Measurements from ENCODE around the gene HLA-DPA1.
"Not testable (repeated sequence)": the region's sequence is repeated elsewhere in the genome, so short reads cannot be mapped to it uniquely, and the experiment has no call there.

The HLA-DPA1 gene

DNA sequence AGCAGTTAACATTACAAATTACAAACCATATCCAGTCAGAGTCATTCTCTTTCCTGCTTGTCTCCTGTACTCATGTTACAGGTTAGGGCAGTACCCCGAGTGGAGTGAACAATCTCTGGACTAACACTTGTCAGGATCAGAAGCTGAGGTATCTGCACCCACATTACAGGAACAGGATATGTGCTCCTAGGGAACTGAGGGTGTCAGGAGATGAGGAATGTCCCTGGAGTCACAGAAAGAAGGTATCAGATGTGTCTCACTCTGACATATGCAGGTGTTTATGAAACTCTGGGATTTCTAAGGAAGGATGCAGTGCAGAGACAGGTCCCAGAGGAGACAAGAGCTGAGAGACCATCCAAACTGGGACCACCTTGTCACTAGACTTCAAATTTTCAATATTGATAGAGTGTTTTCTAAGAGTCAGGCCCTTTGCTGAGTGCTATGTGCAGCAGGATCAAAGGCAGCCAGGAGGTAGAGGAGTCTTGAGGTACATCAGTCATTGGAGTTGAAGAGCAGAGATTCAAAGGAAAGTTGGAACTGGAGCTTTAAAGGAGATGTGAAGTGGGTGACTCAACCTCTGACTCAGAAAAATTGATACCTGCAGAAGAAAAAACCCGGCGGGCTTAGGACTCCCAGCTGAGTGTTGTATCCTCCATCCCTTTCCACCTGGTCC, 14.9 kb upstream of the HLA-DPA1 start:
- no peak for DNase-seq

DNA sequence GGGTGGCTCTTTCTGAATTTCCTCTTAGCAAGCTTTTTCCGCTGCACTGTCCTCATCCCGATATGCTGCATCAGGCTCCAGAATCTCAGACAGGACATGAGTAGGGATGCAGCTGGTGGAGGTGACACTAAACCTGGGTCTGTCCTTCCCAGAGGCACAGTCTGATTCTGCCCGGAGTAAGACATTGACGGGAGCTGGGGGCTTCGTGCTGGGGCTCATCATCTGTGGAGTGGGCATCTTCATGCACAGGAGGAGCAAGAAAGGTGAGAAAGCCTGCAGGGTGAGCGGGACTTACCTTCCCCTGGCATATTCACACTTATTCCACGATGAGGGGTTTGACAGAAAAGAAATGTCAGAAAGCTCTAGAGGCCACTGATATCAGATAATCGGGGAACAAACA, 12.2 kb upstream of the HLA-DPA1 start:
- no peak for DNase-seq

DNA sequence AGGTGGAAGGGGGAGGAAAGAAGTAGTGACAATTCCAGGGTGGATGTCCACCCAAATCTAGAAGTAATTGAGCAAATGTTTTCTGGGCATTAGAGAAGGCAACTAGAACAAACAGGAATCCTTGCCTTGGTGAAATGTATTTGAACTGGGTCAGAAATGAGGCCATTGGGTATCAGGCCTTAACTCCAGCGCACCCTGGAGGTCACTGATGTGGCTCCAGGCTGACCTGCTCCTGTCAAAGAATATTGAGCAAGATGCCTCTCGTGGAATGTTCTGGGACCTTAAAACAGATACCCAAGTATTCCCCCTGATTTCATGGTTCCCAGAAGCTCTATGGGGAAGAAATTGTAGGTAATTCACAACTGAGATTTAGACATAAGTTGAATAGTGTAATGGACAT, 9.3 kb upstream of the HLA-DPA1 start:
- DNase-seq: peak; percentile 83

DNA sequence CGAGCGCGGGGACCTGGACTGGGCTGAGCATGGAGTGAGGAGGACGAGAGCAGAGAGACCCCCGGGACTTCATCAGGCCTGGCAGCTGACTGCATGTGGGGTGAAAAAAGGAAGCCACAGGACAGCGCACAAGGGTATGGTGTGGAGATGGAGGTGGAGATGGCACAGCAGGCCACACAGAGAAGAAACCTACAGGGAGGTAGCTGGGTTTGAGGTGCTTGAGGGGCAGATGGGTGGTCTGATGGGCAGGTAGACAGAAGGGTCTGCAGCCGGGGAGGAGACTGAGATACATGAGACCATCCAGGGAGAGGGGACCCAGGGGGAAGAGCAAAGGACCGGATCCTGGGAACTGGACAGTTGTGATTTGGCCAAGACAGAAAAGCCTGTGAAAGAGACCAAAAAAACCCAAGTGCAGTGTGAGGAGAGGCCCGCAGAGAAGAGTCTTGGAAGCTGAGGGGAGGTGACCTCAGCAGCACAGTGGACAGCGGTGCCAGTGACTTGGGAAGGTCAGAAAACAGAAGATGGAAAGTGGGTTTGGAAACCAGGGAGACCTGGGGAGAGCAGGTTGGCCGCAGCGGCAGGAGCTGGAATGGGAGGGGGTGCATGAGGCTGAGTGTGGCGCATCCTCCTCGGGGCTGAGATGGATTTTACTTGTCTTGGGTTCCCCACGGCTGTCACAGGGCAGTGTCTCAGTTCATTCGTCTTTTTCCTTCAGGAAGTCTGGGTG, 7.8 kb upstream of the HLA-DPA1 start:
- DNase-seq: peak; percentile 14

DNA sequence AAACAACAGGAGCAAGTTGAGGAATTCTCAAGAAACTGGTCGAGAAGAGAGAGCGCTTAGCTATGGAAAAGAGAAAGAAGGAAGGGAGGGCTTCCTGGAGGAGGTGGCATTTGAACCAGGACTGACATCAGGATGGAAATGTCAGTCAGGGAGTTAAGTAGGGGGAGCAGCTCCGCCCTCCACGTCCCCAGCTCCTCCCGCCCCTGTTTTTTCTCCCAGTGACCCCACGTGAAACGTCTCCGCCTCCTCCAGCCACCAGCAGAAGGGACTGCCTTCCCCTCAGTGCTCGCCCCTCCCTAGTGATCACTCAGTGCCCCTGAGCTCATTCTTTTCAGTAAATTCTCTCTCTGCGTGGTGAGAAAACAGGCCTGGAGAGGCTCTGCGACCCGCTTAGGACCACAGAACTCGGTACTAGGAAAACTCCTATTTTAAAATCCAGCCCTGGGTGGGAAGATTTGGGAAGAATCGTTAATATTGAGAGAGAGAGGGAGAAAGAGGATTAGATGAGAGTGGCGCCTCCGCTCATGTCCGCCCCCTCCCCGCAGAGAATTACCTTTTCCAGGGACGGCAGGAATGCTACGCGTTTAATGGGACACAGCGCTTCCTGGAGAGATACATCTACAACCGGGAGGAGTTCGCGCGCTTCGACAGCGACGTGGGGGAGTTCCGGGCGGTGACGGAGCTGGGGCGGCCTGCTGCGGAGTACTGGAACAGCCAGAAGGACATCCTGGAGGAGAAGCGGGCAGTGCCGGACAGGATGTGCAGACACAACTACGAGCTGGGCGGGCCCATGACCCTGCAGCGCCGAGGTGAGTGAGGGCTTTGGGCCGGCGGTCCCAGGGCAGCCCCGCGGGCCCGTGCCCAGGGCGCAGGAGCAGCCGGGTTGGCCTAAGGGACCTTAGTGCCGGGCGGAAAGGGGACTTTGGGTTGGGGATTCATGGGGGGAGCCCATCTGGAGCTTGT, 7.0 kb upstream of the HLA-DPA1 start:
- peak; percentile 52 for DNase-seq

DNA sequence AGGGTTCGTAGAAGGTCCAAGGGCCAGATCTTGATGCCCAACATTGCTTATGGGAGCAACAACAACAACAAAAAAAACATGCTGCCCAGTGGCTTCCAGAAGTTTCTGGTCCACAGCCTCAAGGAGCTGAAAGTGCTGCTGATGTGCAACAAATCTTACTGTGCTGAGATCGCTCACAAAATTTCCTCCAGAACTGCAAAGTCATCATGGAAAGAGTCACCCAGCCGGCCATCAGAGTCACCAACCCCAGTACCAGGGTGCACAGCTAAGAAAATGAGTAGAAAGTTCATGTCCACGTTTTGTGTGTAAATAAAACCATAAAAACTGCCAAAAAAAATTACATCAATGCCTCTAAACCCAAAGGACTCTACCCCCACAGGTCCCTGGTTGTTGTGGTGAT, 6.1 kb upstream of the HLA-DPA1 start:
- no peak for DNase-seq

DNA sequence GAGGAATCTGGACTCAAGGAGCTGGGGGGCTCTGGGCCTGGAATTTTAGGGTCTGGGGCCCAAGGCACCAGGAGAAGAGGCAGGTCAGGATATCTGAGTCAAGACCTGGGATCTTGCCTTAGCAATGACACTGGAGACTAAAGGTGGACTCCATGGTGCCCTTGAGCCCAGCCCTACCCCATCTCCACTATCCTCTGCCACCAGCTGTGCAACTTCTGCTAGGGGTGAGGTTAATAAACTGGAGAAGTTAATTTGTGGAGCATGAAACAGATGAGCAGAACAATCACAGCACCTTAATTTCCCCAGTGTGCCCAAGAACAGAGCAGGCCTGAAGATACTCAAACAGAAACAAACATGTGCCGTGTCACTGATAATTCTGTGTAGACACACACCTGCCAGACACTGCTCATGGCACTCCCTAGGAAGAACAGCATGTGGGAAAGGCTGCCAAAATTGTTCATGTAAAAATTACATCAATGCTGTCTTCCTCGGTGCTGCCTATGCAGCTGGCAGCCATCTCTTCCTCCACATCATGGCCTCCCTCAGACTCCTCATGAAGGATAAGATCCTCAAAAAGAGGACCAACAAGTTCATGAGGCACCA, 5.6 kb upstream of the HLA-DPA1 start:
- no peak for DNase-seq

DNA sequence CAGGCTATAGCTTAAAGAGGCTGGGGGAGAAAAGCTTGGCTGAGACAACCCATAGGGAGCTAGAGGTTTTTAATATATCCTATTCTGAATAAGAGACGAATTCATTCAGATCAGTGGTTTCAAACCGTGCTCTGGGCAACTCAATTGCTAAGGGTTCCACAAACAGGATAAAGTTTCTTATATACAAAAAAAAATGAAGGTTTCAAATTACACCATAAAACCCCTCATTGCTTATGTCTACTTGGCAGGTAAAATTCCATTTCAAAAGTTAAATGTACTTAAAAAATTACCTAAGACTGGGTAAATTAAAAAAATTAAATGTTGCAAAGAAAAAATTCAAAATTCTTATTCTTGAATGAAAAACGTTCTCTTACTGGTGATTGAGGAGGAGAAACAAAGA, 5.0 kb upstream of the HLA-DPA1 start:
- no peak for DNase-seq

DNA sequence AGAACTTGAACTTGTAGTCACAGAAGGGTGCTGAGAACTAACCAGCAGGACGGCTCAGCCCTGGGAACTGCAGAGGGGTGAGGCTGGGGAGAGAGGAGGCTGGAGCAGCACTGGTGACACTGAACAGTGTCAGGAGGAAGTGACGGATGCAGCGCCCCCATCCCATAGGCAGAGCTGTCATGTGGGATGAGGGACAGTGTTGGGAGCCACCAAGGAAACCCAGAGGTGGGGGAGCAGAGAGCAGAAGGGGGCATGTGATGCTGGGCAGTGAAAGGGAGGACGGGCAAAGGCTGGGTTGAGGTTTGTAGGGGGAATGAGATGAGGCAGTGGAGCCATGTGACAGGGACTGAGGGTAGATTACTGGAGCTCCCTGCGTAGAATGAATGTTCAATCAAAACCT, 4.5 kb upstream of the HLA-DPA1 start:
- DNase-seq: no peak

DNA sequence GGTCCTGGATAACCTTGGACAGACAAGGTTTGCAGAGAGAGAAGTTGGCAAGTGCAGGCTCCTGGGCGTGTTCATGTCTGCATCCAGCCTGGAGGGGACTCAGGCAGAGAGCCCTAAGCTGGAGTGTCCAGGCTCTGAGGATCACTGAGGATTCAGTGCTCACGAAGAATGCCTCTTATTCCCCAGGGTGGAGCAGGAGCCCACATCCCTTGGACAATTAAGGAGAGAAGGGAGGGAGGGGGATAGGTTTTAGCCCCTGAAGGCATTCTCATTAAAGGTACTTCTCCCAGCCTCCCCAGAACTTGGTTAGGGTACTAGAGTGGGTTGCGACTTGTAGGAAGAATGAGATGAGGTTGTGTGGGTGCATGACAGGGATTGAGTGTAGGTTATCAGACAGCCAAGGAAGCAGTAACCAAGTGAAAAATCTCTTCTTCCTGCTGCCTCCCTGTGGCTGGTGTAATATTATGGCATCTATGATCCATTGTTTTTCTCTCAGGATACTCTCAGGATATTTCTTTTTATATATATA, 3.0 kb upstream of the HLA-DPA1 start:
- no peak for DNase-seq

DNA sequence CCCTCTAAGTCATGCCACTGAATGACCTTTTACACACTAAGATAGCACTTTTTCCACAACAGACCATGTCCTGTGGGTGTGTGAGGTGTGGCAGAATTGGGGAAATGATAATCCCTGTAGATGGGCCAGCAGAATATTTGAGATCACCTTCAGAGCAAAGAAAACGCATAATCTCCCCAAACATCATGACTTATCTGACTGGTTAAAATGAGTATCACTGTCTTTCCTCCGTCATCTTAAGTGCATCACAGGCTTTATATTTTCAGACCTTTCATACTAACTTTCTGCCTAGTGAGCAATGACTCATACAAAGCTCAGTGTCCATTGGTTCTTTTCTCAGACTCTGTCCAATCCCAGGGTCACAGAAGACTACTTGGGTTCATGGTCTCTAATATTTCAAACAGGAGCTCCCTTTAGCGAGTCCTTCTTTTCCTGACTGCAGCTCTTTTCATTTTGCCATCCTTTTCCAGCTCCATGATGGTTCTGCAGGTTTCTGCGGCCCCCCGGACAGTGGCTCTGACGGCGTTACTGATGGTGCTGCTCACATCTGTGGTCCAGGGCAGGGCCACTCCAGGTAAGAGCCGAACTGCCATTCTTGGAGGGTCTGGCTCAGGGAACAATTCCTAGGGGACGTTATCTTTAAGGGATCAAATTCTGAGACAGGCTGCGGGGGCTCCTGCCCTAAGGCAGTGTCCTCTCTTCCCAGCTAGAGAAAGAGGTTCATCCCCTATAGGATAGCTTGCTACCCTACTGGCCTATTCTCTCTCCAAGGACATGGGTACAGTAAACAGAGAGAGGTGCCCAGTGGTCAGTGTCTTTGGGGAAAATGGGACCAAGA, 2.3 kb upstream of the HLA-DPA1 start, which contains the start of gene HLA-DPB1:
Gene HLA-DPB1 (plus strand): TSS at position 423 of the 838 bp plus-strand sequence. CDS start 52 bp downstream, at position 475.
- DNase-seq: peak; percentile 78

DNA sequence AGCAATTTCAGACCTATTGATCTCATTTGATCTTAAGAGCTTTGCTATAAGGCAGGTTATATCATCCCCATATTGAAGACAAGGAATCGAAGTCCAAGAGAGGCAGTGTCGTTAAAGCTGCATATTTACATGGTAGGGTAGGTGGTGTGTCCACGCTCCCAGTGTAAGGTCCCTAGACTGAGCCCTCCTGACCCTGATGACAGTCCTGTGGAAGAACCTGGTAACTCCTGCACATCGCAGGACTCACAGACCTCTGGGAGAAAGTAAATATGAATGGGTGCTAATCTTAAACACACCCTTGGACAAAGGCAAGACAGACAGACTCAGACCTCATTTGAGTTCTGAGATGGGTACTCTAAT, 1.7 kb upstream of the HLA-DPA1 start:
- DNase-seq: no peak

DNA sequence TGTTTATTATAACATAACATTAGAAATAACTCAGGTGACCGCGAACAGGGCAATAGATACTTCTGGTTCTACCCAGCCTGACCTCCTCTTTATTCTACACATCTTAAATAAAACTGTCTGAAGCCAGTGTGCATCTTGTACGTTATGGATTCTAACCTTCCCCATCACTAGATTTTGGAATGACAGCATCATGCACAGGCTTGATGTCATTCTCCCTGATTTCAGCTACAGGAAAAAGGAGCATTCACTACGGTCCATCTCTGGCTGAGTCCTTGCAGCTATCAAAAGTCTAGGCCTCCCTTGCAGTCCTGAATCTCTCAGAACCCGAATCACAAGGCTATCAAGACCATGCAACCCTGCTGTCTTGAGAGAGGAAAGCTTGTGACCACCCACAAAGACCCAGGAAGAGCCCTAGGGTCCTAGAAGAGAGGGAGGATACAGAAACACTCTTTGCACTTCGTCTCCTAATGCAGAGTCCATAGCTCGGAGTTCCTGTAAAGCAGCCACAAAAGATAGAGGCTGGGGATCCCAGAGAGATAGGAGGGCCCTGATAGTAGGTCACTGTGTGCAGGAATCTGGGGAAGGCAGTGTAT, 845 bp downstream of the HLA-DPA1 start:
- no peak for DNase-seq

DNA sequence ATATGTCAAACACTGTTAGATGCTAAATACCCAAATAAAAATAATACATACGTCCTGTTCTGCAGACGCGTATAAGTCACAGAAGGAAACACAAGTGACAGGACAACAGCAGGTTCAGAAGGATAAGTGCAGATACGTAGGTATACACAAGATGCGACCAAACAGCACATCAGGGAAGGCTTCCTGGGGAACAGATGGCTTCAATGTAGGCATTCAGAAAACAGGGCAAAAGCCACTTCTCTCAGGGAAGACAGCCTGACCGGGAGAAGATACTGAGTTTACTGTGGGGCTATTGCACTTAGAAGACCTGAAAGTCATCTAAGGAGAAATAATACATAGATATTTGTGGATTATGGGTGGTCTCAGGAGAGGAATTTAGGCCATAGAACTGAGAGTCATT, 1.9 kb downstream of the HLA-DPA1 start:
- no peak for DNase-seq

DNA sequence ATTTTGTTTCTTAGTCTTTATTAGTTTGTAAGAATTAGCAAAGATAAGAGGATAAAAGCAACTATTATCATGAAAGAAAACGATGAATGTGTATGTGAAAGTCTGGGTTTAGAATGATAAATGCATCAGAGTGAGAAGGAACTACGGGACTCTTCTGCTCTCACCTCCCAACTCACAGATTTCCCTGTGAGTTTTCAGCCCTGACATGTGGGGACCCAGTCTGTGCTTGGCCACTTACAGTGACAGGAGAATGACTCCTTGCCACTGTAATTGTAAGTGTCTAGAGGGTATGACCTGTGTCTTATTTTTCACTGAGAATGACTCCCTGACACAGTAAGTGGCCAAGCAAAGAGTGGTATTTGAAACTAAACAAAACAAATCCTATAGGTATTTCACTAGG, 2.5 kb downstream of the HLA-DPA1 start:
- DNase-seq: no peak

DNA sequence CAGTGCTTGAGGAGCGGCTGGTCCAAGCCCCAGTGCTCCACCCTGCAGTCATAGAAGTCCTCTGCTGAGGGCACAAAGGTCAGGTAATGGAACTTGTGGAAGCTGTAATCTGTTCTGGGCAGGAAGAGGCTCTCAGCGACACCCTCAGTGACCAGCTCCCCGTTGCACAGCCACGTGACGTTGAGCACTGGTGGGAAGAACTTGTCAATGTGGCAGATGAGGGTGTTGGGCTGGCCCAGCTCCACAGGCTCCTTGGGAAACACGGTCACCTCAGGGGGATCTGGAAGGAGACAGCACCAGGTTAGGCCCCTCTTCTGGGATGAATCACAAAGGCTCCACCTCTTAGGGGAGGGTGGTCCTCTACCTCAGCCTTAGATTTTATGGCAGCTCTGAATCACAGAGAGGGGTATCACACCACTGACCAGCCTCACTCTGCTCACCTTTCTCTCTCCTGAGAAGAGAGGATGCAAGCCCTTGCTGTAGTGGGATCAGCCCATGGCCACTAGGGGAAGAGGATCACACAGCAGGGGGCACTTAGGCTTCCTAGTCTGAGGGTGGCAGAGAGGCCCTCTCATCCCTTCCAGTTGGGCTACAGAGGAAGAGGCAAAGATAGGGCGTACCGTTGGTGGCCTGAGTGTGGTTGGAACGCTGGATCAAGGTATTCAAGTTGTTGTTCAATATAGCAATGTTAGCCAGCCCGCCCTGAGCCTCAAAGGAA, 4.3 kb downstream of the HLA-DPA1 start:
- DNase-seq: no peak

DNA sequence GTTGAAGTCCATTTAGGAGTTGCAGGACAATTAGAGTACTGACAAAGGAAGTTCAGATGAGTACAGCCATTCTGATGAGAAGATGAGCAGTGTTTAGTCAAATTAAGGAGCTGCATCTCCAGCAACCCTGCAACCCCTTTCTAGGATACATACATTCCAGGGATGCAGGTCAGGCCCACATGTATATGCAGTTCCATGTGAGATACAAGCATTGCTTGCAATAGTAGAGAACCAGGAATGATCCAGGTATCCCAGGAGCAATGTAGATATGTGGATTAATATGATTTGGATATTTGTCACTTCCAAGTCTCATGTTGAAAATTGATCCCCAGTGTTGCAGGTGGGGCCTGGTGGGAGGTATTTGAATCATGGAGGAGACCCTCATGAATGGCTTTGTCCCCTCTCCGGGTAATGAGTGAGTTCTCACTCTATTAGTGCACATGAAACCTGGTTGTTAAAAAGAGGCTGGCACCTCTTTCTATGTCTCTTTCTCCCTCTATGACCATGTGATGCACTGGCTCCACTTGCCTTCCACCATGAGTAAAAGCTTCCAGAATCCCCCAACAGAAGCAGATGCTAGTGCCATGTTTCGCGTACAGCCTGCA, 6.4 kb downstream of the HLA-DPA1 start:
- DNase-seq: no peak

DNA sequence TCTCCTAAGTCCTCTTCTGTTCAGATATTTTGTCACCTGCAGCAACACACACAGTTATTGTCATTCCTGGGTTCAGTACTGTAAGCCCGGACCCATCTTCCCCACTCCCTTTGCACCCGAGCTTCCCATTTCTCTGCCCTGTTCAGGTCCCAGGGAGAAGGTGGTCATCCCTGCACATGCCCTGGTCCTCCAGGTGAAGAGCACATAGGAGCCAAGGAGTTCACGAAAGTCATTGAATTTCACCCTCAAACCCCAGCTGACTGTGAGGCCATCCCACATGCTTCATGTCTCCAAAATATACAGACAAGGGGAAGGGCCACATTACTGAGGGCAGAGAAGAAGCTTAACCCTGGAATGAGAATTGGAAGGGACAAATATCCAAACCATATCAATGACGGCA, 8.1 kb downstream of the HLA-DPA1 start:
- DNase-seq: no peak

DNA sequence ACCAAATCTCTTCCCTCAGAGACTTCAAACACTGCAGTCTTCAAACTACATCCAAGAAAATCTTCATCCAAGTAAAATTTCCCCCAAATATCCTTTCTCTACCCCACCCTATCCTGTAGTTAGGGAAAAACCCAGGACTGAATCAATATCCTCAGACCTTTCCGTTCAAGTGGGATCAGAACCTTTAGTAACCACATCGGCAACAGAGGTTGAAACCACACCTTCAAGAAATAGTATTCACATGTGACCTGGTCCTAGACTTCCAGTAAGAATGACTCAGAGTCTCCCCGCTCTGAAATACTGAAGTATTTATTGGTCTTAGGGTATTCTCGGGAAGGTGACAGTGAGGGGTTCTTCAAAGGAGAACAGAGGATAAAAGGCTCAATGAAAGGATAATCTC, 8.7 kb downstream of the HLA-DPA1 start:
- DNase-seq: no peak

DNA sequence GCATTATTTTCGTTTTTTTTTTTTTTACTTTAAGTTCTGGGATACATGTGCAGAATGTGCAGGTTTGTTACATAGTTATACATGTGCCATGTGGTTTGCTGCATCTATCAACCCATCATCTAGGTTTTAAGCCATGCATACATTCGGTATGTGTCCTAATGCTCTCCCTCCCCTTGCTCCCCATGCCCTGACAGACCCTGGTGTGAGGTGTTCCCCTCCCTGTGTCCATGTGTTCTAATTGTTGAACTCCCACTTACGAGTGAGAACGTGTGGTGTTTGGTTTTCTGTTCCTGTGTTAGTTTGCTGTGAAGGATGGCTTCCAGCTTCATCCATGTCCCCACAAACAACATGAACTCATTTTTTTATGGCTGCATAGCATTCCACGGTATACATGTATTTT, 10.0 kb downstream of the HLA-DPA1 start:
- DNase-seq: not testable (repeated sequence)

All from suppressor macrophage treated with lipopolysaccharide for 4 hours (primary cell).